ENCODE results near the gene MKNK1.

The MKNK1 gene

GRCh38 chr1:46575300-46575699 lies 28.8 kb downstream of the MKNK1 start:
- H3K79me2 ChIP-seq (ENCODE audit: insufficient read depth, low read length): no peaks in the 10 kb centered on the region
- H3K4me2 ChIP-seq (ENCODE audit: low read depth, low read length, poor library complexity, severe bottlenecking): no peak overlapping the region
- H3K9ac ChIP-seq (ENCODE audit: low read depth, low read length, poor library complexity, severe bottlenecking): no peak overlapping the region
- TF ChIP-seq CTCF (conservative IDR thresholded peaks at IDR 0.05; ENCODE audit: low read length) (no peak), EZH2phosphoT487 (IDR thresholded peaks at IDR 0.05; ENCODE audit: borderline replicate concordance) (no peak)
- no peak overlapping the region for H3K4me3 ChIP-seq (ENCODE audit: low read length, poor library complexity, severe bottlenecking)
- H3K9me2 ChIP-seq (replicated peaks; ENCODE audit: low read depth, low read length): no peaks in the 10 kb centered on the region
- no peaks in the 10 kb centered on the region for H3K27me3 ChIP-seq (ENCODE audit: insufficient read depth, low read length, poor library complexity, severe bottlenecking)
- no peaks in the 10 kb centered on the region for H4K20me1 ChIP-seq (ENCODE audit: insufficient read depth, low read length, poor library complexity, severe bottlenecking)
- no peak overlapping the region for H2AFZ ChIP-seq (ENCODE audit: low read length)
- H3K9me3 ChIP-seq (ENCODE audit: insufficient read depth, low read depth, low read length): no peaks in the 10 kb centered on the region
- peaks cover 35% of the 10 kb centered on the region; the same call in 1 of the 2 replicates for H3K36me3 ChIP-seq (ENCODE audit: insufficient read depth, low read length)
- H3K4me1 ChIP-seq (ENCODE audit: insufficient read depth, low read length, poor library complexity, severe bottlenecking): no peaks in the 10 kb centered on the region
- H3F3A ChIP-seq (ENCODE audit: low read depth): no peaks in the 10 kb centered on the region

GRCh38 chr1:46571691-46572225 lies 32.3 kb downstream of the MKNK1 start:
- Histone ChIP-seq H3K79me2 (ENCODE audit: insufficient read depth, low read length) (no peaks in the 10 kb centered on the region), H3K4me1 (ENCODE audit: insufficient read depth, low read length, poor library complexity, severe bottlenecking) (no peaks in the 10 kb centered on the region), H2AFZ (ENCODE audit: low read length) (no peak overlapping the region), H3F3A (ENCODE audit: low read depth) (no peaks in the 10 kb centered on the region), H3K9me2 (replicated peaks; ENCODE audit: low read depth, low read length) (no peaks in the 10 kb centered on the region), H3K4me2 (ENCODE audit: low read depth, low read length, poor library complexity, severe bottlenecking) (no peak overlapping the region), H3K27me3 (ENCODE audit: insufficient read depth, low read length, poor library complexity, severe bottlenecking) (no peaks in the 10 kb centered on the region), H3K9me3 (ENCODE audit: insufficient read depth, low read depth, low read length) (no peaks in the 10 kb centered on the region), H3K9ac (ENCODE audit: low read depth, low read length, poor library complexity, severe bottlenecking) (no peak overlapping the region), H3K4me3 (ENCODE audit: low read length, poor library complexity, severe bottlenecking) (no peak overlapping the region), H4K20me1 (ENCODE audit: insufficient read depth, low read length, poor library complexity, severe bottlenecking) (no peaks in the 10 kb centered on the region), H3K36me3 (ENCODE audit: insufficient read depth, low read length) (peaks cover 17% of the 10 kb centered on the region; the same call in 1 of the 2 replicates)
- TF ChIP-seq CTCF (conservative IDR thresholded peaks at IDR 0.05; ENCODE audit: low read length): no peak
- TF ChIP-seq EZH2phosphoT487 (IDR thresholded peaks at IDR 0.05; ENCODE audit: borderline replicate concordance): no peak

GRCh38 chr1:46569884-46570725 lies 34.0 kb downstream of the MKNK1 start:
- Histone ChIP-seq H3K36me3 (ENCODE audit: insufficient read depth, low read length) (peaks cover 11% of the 10 kb centered on the region; the same call in 1 of the 2 replicates), H2AFZ (ENCODE audit: low read length) (no peak overlapping the region)

More at GRCh38 chr1:46569884-46570725, 34.0 kb downstream of the MKNK1 start:
- H3K4me2 ChIP-seq (ENCODE audit: low read depth, low read length, poor library complexity, severe bottlenecking): no peak overlapping the region
- H3F3A ChIP-seq (ENCODE audit: low read depth): no peaks in the 10 kb centered on the region
- H3K9me3 ChIP-seq (ENCODE audit: insufficient read depth, low read depth, low read length): no peaks in the 10 kb centered on the region
- TF ChIP-seq EZH2phosphoT487 (IDR thresholded peaks at IDR 0.05; ENCODE audit: borderline replicate concordance) (no peak), CTCF (conservative IDR thresholded peaks at IDR 0.05; ENCODE audit: low read length) (no peak)
- H4K20me1 ChIP-seq (ENCODE audit: insufficient read depth, low read length, poor library complexity, severe bottlenecking): no peaks in the 10 kb centered on the region
- no peaks in the 10 kb centered on the region for H3K4me1 ChIP-seq (ENCODE audit: insufficient read depth, low read length, poor library complexity, severe bottlenecking)
- H3K27me3 ChIP-seq (ENCODE audit: insufficient read depth, low read length, poor library complexity, severe bottlenecking): no peaks in the 10 kb centered on the region
- no peak overlapping the region for H3K4me3 ChIP-seq (ENCODE audit: low read length, poor library complexity, severe bottlenecking)
- H3K9ac ChIP-seq (ENCODE audit: low read depth, low read length, poor library complexity, severe bottlenecking): no peak overlapping the region
- no peaks in the 10 kb centered on the region for H3K9me2 ChIP-seq (replicated peaks; ENCODE audit: low read depth, low read length)
- H3K79me2 ChIP-seq (ENCODE audit: insufficient read depth, low read length): no peaks in the 10 kb centered on the region
